DMS153 (cell line): ENCODE data around the gene FBXL5.

Source experiments
- DNase-seq: peaks from one replicate; lab custom pipeline; 2025; lab: John Stamatoyannopoulos, UW

FBXL5 gene, protein sequence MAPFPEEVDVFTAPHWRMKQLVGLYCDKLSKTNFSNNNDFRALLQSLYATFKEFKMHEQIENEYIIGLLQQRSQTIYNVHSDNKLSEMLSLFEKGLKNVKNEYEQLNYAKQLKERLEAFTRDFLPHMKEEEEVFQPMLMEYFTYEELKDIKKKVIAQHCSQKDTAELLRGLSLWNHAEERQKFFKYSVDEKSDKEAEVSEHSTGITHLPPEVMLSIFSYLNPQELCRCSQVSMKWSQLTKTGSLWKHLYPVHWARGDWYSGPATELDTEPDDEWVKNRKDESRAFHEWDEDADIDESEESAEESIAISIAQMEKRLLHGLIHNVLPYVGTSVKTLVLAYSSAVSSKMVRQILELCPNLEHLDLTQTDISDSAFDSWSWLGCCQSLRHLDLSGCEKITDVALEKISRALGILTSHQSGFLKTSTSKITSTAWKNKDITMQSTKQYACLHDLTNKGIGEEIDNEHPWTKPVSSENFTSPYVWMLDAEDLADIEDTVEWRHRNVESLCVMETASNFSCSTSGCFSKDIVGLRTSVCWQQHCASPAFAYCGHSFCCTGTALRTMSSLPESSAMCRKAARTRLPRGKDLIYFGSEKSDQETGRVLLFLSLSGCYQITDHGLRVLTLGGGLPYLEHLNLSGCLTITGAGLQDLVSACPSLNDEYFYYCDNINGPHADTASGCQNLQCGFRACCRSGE

DNA sequence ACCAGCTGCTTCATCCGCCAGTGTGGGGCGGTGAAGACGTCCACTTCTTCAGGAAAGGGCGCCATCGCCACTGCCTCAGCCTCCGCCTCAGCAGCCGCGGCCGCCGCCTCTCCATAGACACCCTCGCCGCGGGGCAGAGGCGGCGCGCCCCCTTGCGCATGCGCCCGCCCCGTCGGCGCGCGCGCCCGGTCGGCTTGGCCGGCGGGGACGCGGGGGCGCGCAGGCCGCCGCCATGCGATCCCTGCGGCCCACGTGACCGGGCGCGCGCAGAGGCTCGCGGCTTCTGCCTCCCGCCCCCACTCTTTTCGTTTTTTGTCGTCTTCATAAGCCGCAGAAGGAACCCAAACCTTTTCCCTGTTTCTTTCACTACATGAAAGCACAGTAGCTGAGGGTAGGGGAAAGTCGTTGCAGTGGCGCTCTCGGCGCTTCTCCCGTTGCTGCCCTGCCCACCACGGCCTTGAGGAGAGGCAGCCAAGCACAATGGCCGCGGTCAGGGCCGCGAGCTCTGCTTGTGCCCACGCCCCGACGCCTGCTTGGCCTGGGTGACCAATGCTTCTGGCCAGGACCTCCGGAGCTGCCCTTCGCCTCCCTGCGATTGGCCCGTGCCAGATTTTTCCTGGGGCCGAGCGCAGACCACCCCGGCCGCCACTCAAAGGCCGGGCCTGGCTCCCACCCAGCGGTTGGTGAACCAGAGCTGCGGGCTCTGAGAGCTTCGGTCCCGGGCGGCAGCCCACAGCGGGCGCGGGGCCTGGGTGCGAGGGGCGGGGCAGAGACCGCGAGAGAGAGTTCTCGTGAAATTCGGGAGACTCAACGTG, at the start of gene FBXL5:
Gene FBXL5, minus strand, starts transcription at position 135 of the 815 bp plus-strand sequence. Its CDS starts 70 bp downstream, at position 65.
- peak; percentile 51 for DNase-seq

DNA sequence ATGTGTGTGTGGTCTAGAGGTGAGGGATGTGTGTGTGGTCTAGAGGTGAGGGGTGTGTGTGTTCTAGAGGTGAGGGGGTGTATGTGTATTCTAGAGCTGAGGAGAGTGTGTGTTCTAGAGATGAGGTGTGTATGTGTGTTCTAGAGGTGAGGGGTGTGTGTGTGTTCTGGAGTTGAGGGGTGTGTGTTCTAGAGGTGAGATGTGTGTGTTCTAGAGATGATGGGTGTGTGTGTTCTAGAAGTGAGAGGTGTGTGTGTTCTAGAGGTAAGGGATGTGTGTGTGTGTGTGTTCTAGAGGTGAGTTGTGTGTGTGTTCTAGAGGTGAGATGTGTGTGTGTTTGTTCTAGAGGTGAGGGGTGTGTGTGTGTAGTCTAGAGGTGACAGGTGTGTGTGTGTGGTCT, 49.0 kb upstream of the FBXL5 start:
- no peak for DNase-seq

DNA sequence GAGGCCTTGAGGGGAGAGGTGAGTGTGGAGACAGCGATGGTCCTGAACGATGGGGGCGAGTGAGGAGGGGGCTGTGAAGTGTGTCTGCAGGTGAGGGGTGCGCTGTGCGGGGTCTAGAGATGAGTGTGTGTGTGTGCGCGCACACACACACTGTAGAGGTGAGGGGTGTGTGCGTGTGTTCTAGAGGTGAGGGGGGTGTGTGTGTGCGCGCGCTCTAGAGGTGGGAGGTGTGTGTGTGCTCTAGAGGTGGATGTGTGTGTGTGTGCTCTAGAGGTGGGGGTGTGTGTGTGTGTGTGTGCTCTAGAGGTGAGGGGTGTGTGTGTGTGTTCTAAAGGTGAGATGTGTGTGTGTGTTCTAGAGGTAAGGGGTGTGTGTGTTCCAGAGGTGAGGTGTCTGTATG, 48.3 kb upstream of the FBXL5 start:
- DNase-seq = no peak

DNA sequence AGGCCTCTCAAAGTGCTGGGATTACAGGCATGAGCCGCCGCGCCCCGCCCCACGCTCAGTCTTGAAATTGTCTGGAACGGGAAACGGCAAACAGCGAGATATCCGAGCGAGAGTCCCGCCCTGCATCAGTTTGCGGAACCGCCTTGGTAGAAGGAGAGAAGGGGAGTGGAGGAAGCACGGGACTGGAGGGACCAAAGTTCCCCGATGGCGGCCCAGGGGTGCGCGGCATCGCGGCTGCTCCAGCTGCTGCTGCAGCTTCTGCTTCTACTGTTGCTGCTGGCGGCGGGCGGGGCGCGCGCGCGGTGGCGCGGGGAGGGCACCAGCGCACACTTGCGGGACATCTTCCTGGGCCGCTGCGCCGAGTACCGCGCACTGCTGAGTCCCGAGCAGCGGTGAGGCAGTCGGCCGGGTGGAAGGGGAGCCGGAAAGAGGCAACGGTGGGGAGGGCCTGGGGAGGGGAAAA, 47.8 kb upstream of the FBXL5 start, which contains the start of gene BST1:
Gene BST1, plus strand, starts transcription at position 125 of the 463 bp plus-strand sequence. Its CDS starts 80 bp downstream, at position 205.
- DNase-seq = no peak

DNA sequence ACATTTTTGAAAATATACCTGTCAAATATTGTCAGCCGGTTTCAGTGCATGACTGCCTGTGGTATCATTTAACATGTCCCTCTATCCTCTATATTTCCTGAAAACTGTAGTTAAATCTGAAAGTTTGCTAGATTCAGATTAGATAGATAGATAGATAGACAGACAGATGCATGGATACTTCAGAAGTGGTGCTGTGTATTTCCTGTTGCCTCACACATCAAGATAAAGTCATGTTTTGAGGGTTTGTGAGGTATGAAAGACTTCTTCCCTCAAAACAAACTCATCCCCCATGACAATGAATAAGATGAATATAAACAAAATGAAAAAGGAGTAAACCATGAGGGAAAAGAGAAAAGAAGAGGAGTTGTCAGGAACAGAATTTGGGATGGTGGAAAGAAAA, 41.7 kb upstream of the FBXL5 start:
- no peak for DNase-seq

DNA sequence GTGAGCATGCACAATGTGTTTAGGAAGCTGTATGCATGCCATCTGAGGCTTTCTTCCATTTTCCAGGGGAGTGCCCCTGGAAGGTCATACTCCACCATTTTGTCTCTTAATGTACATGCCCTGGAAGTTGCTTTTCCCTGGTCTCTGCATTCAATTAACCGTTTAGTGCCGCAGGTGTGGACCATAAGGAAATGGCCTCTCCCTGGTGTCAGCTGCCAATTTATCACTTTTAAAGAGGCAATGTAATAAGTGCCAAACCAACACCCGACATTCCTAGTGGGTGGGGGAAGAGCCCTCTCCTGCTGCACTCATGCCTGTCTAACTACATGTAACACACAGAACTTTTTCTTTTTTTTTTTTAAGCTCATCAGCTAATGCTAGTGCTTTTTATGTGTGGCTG, 40.6 kb upstream of the FBXL5 start:
- no peak for DNase-seq

DNA sequence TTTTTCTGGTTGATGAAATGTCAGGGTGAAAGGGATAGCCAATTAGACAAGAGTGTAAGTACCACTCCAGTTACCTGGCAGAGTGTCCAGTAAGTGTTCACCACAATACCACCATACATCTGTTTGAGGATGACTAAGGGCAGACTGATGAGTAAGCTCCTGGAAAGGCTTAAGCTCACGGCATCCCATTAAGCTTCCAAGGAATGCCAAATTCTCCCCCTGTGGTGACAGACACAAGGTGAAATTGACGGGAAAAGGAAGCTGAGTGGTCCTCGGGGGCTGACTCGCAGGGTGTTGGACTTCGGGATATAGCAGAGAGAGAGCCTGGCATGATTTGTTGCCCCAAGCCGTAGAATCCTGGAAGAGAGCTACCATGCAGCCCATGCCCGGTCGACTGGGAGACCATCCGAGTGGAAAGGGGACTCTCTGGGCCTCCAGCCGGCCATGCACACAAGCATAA, 40.1 kb upstream of the FBXL5 start:
- no peak for DNase-seq

DNA sequence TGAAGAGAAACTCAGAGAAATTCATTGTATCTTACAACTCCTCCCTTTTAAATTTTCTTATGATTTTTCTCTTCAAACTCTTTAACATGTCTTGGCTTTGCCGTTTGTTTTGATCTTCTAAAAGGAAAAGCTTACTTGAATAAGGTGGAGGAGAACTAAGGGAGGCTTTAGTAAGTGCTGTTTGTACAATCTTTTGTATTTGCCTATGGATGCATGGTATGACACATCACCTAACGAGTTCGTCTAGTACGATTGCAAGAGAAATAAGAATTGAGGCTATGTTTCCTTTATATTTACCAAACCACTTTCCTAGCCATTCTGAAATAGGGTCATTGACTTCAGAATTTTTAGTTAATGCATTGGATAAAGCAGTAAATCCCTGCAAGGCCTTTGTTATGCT, 39.3 kb upstream of the FBXL5 start:
- DNase-seq = no peak

DNA sequence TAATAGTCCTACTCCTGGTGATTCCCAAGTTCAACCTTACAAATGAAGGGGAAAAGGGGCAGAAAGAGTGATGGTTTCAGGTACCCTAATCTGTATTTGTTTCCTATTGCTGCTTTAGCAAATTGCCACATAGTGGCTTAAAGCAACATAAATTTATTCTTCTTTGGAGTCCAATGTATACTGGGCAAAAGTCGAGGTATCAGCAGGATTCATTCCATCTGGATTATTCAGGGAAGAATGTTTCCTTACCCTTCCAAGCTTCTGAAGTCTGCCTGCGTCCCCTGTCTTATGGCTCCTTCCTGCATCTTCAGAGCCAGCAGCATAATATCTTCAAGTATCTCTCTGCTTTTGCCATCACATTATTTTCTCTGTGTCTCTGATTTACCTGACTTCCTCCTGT, 37.4 kb upstream of the FBXL5 start:
- no peak for DNase-seq

DNA sequence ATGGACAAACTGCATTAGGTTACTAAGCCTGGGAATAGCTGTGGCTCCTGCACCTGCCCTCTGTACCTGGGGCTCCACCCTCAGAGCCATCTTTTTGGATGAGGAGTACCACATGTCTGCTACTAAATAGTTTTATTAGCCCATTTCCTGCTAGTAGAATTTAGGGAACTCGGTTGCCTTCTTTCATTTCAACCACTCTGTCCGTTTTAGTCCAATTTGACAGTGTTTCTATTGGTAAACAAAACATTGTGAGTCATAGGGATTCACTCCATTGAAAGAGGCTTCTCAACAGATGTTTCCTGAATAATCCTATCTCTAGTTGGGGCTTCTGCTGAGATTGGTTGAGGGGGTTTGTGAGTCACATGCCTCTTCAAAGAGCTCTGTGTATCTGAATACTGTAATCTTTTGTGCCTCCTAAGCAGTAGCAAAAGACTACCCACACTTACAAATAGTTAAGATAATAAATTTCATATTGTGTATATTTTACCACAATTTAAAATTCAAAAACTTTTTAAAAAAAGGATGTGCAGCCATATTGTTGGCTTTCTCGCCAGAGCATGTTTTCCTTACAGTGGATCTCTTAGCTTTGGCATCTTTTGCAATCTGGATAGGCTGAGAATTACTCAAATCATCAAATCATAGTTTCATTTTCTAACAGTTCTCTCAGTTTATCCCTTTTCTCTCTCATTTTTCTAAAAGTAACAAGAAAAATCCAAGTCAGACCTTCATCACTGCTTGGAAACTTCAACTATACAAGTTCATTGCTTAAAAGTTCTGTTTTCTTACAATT, 36.4 kb upstream of the FBXL5 start:
- peak; percentile 1 for DNase-seq

DNA sequence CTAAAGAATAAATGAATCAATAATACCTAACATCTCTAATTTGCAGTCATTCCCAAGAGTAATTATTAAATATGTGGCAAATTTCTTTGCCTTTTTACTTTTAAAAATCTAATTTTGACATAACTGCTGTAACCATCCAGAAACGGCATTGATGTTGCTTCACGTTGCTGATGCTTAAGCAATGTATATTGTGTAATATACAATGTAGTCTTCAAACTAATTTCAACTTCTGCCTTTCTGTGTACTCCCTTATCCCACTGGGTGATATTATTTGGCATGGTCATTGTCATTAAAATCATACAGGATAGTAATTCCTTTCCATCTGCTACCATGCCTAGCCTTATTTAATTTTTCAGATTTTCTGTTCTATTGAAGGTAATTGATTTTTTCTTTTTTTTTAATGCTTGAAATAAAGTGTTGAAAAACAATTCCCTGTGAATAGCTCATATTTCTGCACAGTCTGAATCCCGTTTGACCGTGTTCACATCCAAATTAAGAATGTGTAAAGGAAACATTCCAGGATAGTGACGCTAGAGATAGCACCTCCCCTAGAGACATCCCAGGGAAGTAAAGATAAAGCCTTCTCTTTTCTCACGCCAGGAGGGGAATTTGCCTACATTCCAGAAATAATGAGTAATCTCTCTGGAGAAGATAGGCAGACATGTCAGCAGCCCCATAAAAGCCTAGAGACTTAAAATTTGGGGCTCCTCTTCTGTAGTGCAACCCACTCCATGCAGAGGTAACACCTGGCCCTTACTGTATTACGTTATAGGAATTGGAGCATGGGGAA, 35.1 kb upstream of the FBXL5 start:
- no peak for DNase-seq

DNA sequence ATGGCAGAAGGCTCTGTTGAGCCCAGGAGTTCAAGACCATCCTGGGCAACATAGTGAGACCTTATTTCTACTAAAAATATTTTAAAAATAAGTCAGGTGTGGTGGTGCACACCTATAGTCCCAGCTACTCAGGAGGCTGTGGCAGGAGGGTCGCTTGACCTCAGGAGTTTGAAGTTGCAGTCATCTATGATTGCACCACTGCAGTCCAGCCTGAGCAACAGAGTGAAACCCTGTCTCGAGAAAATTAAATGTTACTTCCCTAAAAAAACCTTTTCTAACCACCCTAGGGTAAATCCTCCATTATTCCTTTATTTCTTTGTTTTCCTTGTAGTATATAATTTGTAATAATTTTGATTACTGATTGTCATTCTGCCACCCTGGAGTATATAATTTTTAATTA, 34.4 kb upstream of the FBXL5 start:
- no peak for DNase-seq

DNA sequence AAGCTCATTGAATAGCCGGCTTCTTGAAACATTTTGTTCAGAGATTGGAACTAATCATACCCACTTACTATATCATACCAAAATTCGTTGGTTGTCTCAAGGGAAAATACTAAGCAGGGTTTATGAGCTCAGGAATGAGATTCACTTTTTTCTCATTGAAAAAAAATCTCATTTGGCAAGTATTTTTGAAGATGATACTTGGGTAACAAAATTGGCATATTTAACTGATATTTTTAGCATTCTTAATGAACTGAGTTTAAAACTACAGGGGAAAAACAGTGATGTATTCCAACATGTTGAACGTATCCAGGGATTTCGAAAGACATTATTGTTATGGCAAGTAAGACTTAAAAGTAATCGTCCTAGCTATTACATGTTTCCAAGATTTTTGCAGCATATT, 32.9 kb upstream of the FBXL5 start:
- DNase-seq = no peak

DNA sequence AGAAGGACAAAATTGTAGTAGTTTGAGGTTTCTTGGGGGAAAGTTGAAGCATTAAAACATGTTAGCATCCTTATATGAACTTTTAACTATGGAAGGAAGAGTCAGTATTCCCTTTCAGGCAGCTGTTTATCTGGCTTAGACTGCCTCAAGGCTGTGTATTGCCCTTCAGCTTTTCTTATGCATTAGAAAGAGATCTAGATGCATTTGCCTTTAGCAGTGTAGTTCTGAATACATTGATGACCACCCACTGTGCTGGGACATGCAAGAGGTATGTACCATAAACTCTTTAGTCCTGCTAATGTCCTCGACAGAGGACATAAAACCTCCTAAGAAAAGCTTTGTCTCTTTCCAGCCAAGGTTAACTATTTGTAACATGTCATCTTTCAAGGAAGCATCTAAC, 29.3 kb upstream of the FBXL5 start:
- DNase-seq = no peak

DNA sequence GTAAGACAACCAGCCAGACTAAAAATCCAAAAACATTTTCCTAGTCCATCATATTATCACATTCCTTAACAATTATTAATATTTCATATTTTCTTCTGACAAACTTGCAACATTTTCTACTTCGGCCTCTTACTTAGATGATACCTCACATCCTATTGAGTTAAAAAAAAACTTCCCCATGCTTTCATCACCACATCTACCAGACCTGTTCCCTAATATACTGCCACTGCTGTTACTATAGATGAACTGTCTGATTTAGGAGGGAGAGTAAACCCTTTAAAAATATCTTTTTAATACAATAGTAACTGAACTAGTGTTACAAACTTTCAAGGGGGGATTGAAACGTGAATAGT, 28.0 kb upstream of the FBXL5 start:
- DNase-seq = no peak

DNA sequence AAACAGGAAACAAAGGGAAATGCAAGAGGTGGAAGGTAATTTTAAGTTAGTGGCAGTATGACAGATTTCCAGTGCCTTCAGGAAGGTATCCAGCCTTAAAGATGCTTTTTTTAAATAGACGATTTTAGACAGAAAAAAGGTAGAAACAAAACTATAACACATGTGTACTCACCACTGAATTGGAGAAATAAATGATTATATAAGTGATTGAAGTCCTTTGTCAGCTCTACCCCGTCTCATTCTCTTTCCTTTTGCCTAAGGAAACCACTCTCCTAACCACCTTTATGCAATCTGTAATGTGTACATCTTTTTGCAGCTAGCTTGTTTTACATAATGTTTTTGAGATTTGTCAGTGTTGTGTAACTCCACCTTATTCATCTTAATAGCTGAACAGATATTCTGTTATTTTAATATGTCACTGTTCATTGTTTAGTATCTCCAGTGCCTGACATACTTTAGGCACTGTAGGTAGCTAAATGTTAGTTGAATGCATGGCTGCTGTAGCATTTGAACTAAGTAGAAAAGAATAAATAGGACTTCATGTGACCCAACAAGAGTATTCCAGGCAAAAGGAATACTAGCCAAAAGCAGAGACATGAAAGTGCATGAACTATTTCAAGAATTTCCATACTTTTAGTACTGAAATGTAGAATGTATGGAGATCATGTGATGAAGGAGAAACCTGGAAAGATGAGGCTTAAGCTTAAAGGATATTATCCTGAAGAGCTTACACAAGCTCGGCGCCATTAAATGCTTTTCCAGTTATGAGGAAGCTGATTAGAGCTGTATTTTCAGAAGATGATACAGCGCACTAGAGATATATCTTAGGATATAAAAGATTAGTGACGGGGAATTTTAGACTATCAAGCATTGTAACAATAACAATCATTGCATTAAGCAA, 27.3 kb upstream of the FBXL5 start:
- DNase-seq = no peak

DNA sequence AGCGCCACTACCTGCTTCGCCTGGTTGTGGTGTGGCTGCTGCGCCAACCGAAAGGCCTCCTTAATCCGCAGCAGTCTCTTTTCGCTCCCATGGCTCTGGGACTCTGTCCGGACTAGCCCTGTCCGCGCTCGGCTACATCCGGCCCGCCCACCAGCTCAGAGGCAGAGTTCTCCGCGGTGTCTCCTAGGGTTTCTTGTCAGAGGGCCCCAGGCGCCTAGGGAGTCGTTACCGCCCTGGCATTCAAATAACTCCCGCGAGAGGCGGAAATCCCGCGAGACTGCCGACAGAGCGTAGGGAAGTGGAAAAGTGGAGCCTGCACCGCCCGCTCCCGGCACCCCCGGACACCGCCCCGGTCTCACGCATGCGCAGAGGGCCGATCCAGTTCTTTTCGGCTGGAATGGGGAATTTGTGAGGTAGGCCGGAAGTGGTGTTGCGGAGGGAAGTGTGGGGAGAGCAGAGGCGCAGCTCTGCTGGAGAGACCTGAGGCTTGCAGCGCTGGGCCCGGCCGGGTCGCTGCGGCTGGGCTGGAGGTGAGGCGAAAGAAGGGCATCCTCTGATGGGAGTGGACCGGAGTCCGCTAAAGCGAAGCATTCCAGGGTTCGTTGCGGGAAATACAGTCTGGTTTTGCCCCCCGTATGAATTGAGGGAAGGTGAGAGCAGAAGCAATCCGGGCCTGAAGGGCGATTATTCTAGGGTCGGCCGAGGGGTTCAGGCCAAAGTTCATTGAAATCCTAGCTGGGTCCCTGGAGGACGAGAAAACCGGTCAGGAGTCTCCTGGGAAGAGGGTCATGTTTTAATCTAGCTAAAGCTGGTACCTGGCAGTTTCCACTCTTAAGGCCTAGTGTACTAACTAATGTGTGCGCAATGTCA, 26.4 kb upstream of the FBXL5 start, which contains the start of gene FAM200B:
Gene FAM200B, plus strand, starts transcription at position 456 of the 870 bp plus-strand sequence. CDS start 5,151 bp downstream, outside the sequence.
- DNase-seq = peak; percentile 92

DNA sequence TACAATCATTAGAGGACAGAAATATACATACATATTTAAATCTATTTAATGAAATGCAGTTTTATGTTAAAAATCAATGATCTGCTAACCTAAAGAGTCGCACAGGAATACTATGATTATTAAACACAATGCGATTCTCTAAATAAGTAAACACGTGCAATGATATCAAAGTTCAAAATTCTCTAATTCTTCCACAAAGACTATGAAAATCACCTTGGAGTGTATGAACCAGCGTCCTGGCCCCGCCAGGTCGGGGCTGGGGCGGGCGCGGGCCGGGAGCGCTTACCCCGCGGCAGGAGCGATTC, 25.9 kb upstream of the FBXL5 start:
- DNase-seq = no peak

DNA sequence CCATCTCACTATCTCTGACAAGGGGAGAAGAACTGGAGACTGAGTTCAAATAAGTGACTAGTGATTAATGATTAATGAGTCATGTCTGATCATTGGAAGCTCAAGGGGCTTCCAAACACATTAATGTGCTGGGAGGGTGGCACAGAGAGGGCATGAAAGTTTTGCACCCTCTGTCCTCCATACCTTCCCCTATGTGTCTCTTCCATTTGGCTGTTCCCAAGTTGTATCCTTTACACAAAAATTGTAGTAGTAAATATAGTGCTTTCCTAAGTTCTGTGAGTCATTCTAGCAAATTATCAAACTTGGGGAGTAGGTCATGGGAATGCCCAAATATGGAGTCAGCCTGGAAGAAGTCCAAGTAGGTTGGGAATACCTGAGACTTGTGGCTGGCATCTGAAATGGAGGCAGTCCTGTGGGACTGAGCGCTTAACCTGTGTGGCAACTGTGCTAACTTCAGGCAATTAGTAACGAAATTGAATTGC, 22.4 kb upstream of the FBXL5 start:
- DNase-seq = no peak
